GM12891 (cell line): ENCODE measurements around the gene GPR15.

ENCODE experiments used
- PAX5 ChIP-seq: IDR thresholded peaks from 2 replicates; pipeline ENCODE4 v1.6.1; 2011; ENCODE audit warnings: low read length, moderate library complexity, mild to moderate bottlenecking; ENCODE audit not compliant: insufficient read depth, severe bottlenecking
- POLR2A ChIP-seq: IDR thresholded peaks from 2 replicates; pipeline ENCODE4 v1.6.1; 2011; ENCODE audit warnings: low read depth, low read length, control low read depth
- POLR2AphosphoS5 ChIP-seq: IDR thresholded peaks from 2 replicates; pipeline ENCODE4 v1.6.1; 2011; ENCODE audit warnings: low read depth, low read length, control low read depth
- POU2F2 ChIP-seq: IDR thresholded peaks from 2 replicates; pipeline ENCODE4 v1.6.1; 2011; ENCODE audit warnings: low read depth, mild to moderate bottlenecking, control low read depth, low read length, moderate library complexity
- SPI1 ChIP-seq: IDR thresholded peaks from 2 replicates; pipeline ENCODE4 v1.6.1; 2011; ENCODE audit warnings: low read depth, low read length, control low read depth
- TAF1 ChIP-seq: IDR thresholded peaks from 2 replicates; pipeline ENCODE4 v1.6.1; 2011; ENCODE audit warnings: low read depth, low read length, control low read depth

DNA sequence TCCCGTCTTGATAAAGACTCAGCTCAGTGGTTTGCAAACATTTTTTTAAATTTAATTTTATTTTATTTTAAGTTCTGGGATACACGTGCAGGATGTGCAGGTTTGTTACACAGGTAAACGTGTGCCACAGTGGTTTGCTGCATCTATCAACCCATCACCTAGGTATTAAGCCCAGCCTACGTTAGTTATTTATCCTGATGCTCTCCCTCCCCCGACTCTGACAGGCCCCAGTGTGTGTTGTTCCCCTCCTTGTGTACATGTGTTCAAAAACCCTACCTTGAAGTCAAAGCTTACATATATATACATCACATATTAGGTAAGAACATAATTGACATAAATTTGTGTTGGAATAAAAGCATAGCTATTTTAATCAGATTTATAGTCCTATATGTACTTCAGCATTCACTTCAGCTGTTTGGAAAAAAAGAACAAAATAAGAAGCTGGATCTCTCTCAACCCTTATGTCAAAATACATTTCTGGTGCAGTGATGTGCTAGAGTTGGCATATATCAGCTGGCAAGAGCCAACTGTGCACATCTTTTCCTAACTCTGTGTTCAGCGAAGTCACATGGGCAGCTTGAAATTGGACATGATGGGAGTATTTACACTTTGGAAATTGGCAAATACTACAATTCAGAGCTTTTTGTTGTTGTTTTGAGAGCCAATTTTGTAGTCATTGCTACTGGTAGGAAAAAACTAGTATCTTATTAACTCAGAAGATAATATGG lies 26.5 kb downstream of the GPR15 start:
- TF ChIP-seq POLR2A, result no peak
- TF ChIP-seq POLR2AphosphoS5, result no peak; the same call in 1 of the 2 replicates
- TF ChIP-seq TAF1, result no peak
- TF ChIP-seq POU2F2, result no peak
- no peak for TF ChIP-seq SPI1
- TF ChIP-seq PAX5, result no peak
